ENCODE data around the gene TNFRSF4.

TNFRSF4 gene

DNA sequence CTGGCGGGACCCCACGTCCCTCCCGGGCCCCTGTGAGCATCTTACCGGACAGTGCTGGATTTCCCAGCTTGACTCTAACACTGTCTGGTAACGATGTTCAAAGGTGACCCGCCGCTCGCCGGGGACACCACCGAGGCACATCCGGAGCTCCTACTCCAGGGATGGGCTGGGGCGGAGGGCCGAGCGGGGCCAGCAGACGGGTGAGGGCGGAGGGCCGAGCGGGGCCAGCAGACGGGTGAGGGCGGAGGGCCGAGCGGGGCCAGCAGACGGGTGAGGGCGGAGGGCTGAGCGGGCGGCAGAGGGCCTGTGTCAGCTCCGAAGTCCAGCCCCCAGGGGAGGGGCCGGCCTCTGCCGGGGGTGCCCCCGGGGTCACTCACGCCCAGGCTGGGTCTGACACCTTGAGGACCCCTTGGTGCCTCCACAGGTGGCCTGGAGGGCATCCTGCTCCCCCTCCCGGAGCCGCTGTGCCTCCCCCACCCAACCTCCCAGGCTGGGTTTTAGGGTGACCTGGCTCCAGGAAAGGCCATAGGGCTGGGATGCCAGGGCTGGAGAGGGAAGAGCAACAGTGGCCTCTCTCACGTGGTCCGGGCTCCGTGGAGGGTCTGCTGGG lies 46.0 kb downstream of the TNFRSF4 start:
- no peak for DNase-seq

DNA sequence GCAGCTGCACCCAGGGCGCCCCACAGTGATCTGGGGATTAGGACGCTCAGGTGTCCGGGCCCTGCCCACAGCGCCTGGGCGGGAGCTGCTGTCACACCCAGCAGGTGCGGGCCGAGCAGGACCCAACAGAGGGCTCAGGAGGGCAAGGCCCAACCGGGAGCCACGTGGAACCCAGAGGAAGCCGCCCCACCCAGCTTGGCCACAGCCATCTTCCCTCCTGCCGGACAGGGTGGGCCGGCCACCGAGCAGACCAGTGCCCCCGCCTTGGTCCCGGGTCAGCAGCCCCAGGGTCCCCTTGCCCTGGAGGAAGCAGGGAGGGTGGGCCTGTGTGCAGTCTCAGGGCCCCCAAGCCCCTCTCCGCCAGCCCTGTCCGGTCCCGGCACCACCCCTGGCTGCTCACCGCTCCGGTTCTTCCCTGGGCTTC lies 46.5 kb downstream of the TNFRSF4 start:
- DNase-seq, result no peak

DNA sequence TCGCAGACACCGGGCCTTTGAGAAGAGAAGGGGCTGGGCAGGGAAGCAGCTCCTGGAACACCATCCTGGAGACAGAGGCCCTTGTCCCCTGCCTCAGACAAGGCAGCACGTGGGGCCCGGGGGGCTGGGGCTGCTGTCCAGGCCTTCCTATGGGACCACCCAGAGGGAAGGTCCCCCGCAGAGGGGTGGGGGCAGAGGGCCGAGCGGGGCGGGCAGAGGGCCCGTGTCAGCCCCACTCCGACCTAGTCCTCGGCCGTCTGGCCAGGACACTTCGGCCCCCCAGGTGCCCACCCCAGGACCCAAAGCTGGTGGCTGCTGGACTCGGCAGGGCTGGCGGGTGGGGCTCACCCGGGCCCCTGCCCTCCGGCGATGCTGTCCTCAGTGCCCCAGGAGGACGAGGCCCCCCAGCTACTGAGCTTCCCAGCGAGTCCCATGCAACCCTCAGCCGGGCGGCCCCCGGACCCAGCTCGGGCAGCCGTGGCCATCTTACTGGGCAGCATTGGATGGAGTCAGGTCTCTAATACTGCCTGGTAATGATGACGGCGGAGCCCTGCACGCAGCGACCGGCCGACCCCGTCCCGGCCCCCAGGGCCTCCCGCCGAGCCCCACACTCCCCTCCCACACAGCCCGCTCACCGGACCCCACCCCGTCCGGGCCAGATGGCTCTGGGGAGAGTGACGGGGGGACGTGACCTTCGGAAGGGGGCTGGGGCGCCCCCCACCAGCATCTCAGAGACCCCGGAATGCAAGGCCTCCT lies 47.1 kb downstream of the TNFRSF4 start:
- no peak for DNase-seq

DNA sequence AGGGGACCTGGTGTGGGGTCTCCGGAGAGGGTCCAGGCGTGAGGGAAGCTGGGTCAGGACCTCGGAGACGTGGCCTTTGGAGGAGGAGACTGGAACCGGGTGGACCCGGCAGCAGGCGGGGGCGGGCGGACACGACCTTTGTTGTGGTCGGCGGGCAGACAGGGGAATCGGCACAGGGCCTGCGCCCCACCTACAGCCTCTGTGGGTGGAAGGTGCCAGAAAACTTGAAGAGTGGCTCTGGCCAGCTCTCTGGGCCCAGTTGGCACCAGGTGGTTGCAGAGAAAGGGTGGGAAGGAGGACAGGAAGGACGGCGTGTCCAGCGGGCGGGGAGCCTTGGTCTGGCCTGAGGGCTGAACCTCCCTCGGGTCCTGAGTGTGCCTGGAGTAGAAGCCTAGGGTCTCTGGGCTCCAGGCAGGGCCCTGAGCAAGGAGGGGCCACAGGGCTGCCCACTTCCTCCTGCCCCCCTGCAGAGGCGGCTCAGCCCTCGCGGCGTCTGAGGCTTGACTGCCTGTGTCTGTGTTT lies 48.0 kb downstream of the TNFRSF4 start:
- no peak for DNase-seq

DNA sequence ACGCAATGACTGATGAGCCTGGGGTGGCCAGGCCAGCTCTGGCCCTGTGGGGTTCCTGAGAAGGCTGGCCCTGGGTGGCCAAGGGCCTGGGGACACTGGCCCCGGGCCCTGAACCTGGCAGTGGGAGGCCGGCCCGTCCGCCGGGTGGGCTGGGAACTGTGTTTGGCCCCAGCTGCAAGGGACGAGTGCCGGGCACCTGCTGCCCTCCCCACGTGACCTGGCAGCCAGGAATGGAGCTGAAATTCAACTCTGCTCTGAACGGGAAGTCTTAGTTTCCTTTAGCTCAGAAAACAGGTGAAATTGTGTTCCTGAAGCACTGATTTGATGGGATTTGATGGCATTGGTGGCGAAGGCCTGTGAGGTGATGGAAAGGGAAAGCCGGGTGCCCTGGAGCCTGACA lies 48.5 kb downstream of the TNFRSF4 start:
- DNase-seq, result no peak

DNA sequence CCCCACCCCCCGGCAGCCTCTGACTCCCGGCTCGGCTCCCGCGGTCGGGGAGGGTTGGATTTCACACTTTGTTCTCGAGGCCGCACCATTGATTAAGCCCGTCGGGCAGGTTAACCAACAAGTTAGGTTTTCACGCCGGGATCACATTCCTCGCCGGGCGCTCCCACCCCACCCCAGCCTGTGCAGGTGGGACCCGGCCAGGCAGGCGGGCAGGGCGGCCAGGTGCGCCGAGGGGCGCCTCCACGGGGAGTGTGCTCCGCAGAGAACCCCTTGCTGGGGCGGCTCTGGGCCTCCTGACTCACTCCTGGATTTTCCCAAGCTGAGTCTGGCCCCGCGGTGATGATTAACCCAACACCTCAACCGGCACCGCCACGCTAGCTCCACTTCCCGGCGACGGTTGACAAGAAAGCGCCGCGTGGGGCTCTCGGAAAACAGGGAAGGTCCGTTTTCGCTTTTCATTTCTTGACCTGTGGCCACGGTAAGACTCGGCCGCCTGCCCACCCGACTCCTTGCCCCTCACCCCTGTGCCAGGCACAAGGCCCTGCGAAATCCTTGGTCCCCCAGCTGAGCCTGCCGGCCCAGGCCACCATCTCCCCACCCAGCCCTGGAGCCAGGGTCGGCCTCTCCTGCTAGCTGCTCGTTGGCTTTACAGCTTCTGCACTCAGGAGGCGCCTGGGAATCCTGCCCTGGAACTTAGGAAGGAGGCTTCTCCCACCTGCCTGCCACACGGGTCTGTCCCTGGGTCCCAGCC lies 49.1 kb downstream of the TNFRSF4 start:
- DNase-seq, result no peak

DNA sequence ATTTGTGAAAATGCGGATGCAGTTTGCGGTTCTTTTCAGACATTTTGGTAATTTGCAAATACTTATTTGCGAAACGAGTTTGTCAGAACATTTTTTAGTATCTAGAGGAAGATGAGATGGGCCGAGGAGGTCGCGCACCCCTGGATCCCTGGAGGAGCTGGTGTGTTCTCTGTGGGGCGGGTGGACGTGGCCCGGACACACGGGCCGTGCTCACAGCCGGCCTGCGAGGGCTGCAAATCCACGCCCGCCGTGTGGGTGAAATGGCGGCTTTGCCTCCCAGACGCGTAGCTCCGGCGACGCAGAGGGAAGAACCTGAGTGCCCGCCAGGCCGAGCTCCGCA lies 49.6 kb downstream of the TNFRSF4 start:
- no peak for DNase-seq

DNA sequence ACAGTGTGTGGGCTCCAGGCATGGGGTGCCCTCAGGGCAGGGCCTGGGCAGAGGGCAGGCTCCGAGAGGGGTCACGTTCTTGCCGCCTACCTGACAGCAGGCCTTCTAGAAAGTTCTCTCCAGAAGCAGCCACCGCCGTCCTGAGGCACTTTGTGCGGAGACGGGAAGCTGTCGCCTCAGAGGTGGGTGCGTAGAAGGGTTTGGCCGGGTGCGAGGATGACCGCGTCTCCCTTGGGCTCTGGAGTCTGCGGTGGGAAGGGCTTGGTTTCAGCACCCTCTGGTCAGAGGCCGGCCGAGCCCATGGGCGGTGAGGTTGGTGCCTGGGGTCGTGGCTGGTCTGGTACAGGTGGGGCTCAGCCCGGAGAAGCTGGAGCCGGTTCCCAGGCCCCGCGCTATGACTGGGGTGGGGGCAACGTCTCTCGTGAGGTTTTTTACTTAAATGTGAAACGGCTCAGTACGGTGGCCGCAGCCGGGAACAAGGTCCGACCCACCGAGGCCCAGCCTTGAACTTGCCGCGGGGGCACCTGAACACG lies 50.3 kb downstream of the TNFRSF4 start:
- no peak for DNase-seq

DNA sequence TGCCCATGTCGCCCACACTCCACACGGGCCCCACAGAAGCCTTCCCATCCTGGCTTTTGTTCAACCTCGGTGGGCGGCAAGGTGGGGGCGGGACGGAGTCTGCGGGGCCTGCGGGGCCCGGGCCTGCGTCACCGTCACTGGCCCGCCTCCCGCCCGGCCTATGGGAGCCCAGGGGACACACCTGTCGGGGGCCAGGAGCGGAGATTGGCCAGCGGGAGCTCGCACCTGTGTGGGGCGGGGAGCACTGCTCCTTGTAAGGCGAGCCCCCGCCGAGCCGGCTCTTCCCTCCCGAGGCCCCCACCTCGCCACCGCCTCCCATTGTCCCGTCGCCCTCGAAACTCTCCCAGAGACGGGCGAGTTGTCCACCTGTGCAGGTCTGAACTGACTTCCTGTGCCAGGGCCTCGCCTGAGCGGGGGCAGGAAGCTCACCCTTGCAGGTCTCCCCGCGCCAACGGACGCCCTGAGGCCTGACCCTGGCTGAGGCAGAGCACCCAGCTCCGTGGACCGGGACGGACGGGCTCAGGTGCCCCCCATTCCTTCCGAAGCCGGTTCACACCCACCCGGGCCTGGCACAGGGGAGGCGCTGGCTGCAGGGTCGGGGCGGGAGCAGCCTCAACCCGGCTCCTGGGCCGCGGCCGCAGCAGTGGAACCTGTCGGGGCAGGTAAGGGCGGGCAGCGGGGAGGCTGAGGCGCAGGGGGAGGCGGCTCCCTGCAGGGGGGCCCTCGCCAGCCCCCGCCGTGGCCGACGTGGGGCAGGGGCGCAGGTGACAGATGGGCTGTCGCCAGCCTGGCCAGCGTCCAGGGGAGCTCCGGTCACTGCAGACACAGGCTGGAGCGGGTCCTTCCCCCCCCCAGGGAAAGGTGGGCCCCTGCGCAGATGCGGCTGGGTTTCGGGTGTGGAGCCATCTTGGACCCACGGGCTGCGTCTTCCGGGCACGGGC lies 51.1 kb downstream of the TNFRSF4 start:
- no peak for DNase-seq

DNA sequence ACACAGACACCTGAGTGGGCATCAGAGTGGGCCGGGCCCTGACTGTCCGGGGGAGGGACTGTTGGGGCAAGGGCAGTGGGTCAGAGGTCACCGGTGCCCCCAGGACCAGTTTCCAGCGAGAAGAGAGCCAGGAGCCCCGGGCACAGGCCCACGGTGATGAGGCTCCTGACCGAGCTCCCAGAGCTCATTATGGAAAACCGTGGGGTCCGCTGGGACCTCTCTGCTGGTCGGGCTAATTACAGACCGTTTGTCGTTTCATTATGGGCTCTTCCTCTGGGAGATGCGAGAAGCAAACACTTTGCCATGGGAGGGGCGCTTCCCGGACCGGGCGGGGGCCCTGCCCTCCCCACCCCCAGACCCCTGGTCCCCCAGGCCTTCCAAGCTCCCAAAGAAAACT lies 52.3 kb downstream of the TNFRSF4 start:
- no peak for DNase-seq
